Stimulated activated CD8-positive, alpha-beta memory T cell treated with anti-CD3 and anti-CD28 coated beads, Interleukin-12 subunit alpha, Interleukin-12 subunit beta, amount 100 ng/mL, for 24 hours (primary cell): ENCODE measurements around the gene IER2.
"Not testable (repeated sequence)": the region's sequence is repeated elsewhere in the genome, so short reads cannot be mapped to it uniquely, and the experiment has no call there.

Source experiments
- DNase-seq: peaks from one replicate; pipeline ENCODE4 v3.0.0-alpha.2; 2020; ENCODE audit errors: extremely low read depth

The IER2 gene

GRCh38 chr19:13163609-13164342 lies 13.6 kb downstream of the IER2 start:
- DNase-seq: no peak

GRCh38 chr19:13164343-13165161 lies 14.3 kb downstream of the IER2 start:
- DNase-seq: no peak

GRCh38 chr19:13165162-13165997 lies 15.2 kb downstream of the IER2 start:
- no peak for DNase-seq

DNA sequence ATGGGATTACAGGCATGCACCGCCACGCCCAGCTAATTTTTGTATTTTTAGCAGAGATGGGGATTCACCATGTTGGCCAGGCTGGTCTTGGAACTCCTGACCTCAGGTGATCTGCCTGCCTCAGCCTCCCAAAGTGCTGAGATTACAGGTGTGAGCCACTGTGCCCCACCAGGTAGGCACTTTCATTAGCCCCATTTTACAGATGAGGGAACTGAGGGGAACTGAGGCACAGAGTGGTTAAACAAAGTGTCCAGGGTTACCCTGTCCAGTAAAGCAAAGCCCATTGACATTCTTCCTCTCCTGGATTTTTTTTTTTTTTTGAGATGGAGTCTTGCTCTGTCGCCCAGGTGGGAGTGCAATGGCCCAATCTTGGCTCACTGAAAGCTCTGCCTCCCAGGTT lies 15.9 kb downstream of the IER2 start:
- DNase-seq: not testable (repeated sequence)

- no peak for DNase-seq
Observed at GRCh38 chr19:13169769-13170168, 19.6 kb downstream of the IER2 start.

DNA sequence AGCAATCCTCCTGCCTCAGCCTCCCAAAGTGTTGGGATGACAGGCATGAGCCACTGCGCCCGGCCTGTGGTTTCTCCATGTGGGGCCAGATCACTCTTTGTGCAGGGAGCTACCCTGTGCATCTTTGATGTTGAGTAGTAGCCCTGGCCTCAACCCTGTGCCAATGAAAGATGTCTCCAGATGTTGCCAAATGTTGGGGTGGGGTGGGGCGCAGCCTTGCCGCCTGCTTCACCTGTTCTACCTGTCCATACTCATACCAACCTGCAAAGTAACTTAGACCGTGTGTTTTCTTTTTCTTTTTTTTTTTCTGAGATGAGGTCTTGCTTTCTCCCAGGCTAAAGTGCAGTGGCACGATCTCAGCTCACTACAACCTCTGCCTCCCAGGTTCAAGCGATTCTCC lies 20.9 kb downstream of the IER2 start:
- no peak for DNase-seq

DNA sequence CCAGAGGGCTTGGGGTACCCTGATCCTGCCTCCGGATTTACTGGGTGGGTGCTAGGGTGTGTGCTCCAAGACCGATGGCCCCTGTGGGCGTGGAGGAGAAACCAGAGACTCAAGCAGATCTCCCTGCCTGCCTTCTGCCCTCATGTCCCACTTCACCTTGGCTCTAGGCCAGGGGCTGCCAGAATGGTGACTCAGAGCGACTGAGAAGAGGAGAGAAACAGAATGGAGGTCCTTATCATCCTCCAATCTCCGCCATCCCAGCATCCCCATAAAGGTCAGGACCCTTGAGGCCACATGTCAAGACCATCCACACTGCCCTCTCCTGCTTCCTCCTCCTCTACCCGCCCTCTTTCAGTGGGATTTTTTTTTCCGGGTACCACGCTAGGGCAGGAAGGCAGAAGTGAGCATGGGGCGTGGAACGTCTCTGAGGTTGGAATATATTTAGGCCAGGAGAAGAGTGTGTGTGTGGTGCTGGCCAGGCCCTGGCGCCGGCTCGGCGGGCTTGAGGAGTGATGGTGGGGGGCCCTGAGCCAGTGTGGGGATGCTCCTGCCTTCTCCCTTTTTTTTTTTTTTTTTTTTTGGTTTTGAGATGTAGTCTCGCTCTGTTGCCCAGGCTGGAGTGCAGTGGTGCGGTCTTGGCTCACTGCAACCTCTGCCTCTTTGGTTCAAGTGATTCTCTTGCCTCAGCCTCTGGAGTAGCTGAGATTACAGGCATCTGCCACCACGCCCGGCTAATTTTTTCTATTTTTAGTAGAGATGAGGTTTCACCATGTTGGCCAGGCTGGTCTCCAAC lies 22.3 kb downstream of the IER2 start:
- DNase-seq: no peak

GRCh38 chr19:13173139-13173737 lies 23.0 kb downstream of the IER2 start:
- no peak for DNase-seq

DNA sequence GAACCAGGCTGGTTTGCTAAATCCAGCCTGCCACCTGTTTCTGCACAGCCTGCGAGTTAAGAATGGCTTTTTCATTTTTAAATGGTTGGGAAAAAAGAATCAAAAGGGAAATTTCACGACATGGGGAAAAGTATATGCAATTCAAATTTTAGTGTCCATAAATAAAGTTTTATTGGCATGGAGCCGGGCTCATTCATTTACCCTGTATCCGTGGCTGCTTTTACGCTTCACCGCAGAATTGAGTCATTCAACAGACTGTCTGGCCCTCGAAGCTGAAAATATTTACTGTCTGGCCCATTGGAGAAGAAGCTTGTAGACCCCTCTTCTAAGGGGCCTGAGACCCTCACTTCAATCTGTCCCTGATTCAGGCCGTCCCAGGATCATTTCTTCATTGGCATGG lies 26.1 kb downstream of the IER2 start:
- no peak for DNase-seq

GRCh38 chr19:13177584-13177983 lies 27.4 kb downstream of the IER2 start:
- DNase-seq: not testable (repeated sequence)

- DNase-seq: not testable (repeated sequence)
Observed at GRCh38 chr19:13178291-13178690, 28.1 kb downstream of the IER2 start.

- DNase-seq: no peak
Observed at GRCh38 chr19:13181747-13182388, 31.7 kb downstream of the IER2 start.

GRCh38 chr19:13184926-13185325 lies 34.7 kb downstream of the IER2 start:
- not testable (repeated sequence) for DNase-seq

DNA sequence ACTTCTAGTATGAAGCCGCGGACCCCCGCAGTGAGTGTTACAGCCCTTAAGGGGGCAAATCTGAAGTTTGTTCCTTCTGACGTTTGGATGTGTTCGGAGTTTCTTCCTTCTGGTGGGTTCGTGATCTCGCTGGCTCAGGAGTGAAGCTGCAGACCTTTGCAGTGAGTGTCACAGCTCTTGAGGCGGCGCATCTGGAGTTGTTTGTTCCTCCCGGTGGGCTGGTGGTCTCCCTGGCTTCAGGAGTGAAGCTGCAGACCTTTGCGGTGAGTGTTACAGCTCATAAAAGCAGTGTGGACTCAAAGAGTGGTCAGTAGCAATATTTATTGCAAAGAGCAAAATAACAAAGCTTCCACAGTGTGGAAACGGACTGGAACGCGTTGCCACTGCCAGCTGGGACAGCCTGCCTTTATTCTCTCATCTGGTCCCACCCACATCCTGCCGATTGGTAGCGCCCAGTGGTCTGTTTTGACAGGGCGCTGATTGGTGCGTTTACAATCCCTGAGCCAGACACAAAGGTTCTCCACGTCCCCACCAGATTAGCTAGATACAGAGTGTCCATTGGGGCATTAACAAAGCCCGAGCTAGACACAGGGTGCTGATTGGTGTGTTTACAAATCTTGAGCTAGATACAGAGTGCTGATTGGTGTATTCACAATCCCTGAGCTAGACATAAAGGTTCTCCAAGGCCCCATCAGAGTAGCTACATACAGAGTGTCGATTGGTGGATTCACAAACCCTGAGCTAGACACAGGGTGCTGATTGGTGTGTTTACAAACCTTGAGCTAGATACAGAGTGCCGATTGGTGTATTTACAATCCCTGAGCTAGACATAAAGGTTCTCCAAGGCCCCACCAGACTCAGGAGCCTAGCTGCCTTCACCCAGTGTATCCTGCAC lies 35.8 kb downstream of the IER2 start:
- not testable (repeated sequence) for DNase-seq

DNA sequence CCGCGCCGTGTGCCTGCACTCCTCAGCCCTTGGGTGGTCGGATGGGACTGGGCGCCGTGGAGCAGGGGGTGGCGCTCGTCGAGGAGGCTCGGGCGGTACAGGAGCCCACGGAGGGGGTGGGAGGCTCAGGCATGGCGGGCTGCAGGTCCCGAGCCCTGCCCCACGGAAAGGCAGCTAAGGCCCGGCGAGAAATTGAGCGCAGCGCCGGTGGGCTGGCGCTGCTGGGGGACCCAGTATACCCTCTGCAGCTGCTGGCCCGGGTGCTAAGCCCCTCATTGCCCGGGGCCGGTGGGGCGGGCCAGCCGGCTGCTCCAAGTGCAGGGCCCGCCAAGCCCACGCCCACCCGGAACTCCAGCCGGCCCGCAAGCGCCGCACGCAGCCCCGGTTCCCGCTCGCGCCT lies 36.5 kb downstream of the IER2 start:
- not testable (repeated sequence) for DNase-seq

DNA sequence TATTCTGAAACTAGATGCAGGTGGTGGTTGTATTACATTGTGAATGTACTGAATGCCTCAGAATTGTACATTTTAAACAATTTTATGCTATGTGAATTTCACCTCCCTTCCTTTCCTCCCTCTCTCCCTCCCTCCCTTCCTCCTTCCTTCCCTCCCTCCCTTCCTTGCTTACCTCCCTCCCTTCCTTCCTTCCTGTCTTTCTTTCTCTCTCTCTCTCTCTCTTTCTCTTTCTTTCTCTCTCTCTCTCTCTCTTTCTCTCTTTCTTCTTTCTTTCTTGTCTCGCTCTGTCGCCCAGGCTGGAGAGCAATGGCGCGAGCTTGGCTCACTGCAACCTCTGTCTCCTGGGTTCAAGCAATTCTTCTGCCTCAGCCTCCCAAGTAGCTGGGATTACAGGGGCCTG lies 37.2 kb downstream of the IER2 start:
- DNase-seq: no peak

DNA sequence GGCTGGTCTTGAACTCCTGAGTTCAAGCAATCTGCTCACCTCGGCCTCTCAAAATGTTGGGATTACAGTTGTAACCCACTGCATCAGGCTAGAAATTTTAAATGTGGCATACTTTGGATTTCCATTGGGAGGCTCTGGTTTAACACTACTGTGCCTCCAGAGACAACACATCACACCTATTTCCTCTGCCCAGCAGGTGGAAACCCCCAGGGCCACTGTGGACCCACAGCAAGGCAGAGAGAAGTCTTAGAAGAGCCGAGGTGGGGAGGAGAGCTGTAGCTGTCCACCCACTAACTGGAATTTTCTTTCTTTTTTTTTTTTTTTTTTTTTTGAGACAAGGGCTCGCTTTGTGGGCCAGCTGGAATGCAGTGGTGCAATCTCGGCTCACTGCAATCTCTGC lies 39.4 kb downstream of the IER2 start:
- DNase-seq: no peak

GRCh38 chr19:13190781-13191540 lies 40.8 kb downstream of the IER2 start:
- DNase-seq: no peak

DNA sequence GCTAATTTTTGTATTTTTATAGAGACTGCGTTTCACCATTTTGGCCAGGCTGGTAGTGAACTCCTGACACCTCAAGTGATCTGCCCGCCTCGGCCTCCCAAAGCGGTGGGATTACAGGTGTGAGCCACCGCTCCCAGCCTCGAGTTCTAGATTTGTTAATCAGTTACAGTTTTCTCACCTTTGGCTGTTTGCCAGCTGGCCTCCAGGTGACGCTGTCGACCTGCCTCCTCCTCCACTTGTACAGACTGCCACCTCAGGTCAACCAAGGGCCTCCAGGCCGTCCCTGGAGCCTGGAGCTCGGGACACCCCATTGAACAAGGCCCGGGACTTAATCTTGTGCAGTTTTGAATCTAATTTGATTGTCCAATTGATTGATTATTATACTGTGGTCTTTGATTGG lies 45.5 kb downstream of the IER2 start:
- no peak for DNase-seq
